Measurements from ENCODE around the gene WDFY2.

- no peak for TF ChIP-seq CTCF (IDR thresholded peaks at IDR 0.05)
- no peak for TF ChIP-seq POLR2A (IDR thresholded peaks at IDR 0.05)
Measured at GRCh38 chr13:51553531-51553930, 30.7 kb upstream of the WDFY2 start.
